HG02973 (cell line): ENCODE data around the gene GOLGA6B.
"Not testable (repeated sequence)": the region's sequence is repeated elsewhere in the genome, so short reads cannot be mapped to it uniquely, and the experiment has no call there.

Experiments used
- ATAC-seq: cut with Tn5 transposase; IDR thresholded peaks from one replicate; pipeline ENCODE4 v1.9.1; 2021; ENCODE audit warnings: moderate library complexity; ENCODE audit not compliant: unreplicated experiment

Gene GOLGA6B

DNA sequence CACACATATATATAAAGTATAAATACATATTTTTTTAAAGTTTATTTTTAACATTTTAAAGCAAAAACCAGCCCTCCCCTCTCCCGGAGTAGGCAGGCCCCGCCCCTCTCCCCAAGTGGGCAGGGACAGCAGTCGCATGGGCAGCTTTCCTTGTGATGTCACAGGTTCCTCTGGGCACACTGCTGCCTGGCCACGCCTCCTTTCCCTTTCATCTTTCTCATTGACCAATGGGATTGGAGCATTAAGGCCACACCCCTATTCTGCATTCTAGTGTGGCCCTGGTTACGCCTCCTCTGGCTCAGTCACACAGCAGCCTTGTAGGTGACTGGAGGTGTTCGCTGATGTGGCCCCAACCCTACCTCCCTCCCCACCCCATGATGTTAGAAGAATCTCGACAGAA is at the start of gene GOLGA6B:
TSS of gene GOLGA6B (plus strand) at position 301 of the 400 bp plus-strand sequence. CDS start at position 342, 41 bp downstream.
- not testable (repeated sequence) for ATAC-seq

GRCh38 chr15:72604794-72605193 is 49.7 kb upstream of the GOLGA6B start:
- no peak for ATAC-seq

DNA sequence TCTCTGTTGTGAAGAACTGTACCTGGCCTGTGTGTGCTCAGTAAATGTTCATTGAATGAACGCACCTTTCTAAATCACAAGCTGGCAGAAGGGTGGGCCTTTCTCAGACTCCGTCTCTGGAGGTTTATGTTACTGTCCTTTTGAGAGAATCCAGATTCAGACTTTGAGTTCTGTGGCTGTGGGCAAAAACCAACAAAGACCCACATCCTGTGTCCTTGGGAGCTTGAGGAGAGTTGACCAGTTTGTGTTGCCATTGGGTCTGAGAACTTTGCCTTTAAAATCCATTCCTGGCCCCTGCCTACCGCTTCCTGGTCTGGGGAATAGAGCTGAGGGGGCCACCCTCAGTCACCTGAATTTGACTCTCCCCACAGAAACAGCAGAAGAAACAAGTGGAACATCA is 46.4 kb upstream of the GOLGA6B start:
- not testable (repeated sequence) for ATAC-seq

- no peak for ATAC-seq
Measured at GRCh38 chr15:72609862-72610261, 44.6 kb upstream of the GOLGA6B start.

DNA sequence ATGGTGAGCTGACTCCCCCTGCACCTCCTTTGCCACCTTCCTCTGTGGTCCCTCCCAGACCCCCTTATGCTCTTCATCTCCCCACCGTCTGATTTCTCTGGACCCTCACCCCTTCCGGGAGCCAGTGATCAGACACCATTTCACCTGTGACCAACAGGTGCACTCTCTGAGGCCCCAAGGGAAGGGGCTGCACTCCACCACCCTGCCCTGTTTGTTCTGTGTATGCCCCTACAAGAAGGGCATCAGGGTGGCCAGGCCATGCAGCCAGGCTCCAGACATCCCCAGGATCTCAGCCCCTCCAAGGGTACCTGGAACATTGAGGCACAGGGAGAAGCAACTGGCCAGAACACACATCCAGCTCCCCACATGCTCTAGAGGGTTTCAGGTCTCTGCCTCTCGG is 42.2 kb upstream of the GOLGA6B start:
- not testable (repeated sequence) for ATAC-seq

DNA sequence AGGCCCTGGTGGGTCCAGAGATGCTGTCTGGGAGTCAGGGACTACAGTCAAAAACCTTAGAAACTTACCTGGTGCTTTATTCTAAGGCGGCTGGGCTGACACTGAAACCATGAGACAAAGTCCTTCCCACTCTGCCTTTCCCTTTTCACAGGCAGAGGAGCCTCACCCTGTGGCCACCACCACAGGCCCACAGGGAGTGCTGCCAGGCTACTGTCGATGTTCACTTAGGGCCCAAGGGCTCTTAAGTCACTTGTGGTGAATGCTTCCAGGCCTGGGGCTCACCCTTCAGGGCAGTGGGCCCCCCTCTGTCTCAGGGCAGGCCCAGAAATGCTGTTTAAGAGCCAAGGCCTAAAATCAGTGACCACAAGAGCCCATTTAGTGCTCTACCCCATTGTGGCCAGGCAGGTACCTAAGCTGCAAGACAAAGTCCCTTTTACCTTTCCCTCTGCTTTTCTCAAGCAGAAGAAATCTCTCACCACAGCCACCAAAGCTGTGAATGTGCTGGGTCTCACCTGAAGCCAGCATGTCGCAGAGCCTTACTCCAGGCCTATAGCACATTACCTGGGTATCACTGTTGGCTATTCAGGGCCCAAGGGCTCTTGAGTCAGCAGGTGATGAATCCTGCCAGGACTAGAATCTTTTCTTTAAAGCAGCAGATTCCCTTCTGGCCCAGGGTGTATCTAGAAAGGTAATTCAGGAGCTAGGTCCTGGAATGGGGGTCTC is 39.5 kb upstream of the GOLGA6B start:
- no peak for ATAC-seq

GRCh38 chr15:72615533-72616233 is 38.8 kb upstream of the GOLGA6B start:
- ATAC-seq, result not testable (repeated sequence)

DNA sequence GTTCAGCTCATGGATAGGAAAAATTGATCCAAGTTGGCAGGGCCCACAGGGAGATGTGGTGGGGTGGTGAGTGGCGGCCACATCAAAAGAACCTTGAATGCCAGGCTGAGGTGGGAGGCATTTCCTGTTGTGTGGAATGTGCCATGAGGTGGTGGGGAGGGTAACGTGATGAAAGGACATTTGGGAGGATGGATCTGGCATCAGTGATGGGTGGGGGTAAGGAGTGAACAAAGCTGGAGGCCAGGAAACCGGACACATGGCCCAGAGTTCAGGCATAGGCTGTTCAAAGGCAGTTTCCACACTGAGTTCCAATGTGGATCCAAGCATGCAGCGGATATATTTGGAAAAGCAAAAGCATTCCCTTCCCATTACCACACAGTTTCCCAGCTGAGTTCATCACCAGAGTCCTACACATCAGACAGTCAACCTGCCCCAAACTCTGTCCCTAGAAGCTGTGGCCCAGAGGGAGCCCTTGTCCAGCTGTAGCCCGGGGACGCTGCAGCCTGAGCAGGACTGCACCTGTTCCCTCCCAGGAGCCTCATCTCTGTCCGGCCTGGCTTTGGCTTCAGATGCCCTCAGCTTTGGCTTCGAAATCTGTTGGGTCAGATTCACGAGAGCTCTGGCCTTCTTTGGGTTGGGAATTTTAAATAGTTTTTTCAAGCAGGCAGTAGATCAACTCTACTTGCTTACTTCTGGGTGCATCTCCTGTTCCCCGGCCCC is 37.8 kb upstream of the GOLGA6B start:
- ATAC-seq, result no peak

- ATAC-seq, result not testable (repeated sequence)
Measured at GRCh38 chr15:72623854-72624253, 30.6 kb upstream of the GOLGA6B start.

DNA sequence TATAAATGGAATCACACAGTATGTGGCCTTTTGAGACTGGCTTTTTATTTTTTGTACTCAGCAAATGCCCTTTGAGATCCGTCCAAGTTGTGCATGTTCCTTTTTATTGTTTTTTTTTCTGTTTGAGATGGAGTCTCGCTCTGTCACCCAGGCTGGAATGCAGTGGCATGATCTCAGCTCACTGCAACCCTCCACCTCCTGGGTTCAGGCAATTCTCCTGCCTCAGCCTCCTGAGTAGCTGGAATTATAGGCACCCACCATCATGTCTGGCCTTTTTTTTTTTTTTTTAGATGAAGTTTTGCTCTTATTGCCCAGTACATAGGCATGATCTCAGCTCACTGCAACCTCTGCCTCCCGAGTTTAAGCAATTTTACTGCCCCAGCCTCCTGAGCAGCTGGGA is 28.3 kb upstream of the GOLGA6B start:
- ATAC-seq, result not testable (repeated sequence)

- ATAC-seq, result not testable (repeated sequence)
Measured at GRCh38 chr15:72628249-72629067, 26.0 kb upstream of the GOLGA6B start.

DNA sequence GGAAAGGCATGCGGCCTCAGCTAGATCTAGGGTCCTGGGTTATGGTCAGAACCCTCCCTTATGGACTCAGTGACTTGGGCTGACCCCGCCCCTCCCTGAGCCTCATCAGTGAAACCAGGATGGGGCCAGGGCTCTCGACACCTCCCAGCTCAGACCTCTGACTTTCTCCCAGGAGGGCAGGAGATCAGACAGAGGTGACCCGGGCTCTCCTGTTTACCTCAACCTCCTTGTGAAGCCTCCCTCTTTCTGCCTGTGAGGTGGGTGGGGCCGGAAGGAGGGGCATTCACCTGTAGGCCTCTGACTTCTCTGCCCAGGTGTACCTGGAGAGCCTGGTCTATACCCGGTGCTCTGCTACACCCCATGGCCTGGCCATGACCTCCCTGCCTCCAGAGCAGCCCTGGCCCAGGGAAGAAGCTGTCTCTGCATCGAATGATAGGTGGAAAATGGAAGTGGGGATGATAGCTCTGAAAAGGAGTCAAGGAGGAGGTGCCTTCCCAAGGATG is 25.4 kb upstream of the GOLGA6B start:
- ATAC-seq, result not testable (repeated sequence)

- ATAC-seq, result not testable (repeated sequence)
Measured at GRCh38 chr15:72636519-72637282, 17.8 kb upstream of the GOLGA6B start.

- ATAC-seq, result not testable (repeated sequence)
Measured at GRCh38 chr15:72639759-72640483, 14.6 kb upstream of the GOLGA6B start.

- not testable (repeated sequence) for ATAC-seq
Measured at GRCh38 chr15:72642271-72642670, 12.2 kb upstream of the GOLGA6B start.

GRCh38 chr15:72648631-72649253 is 5.8 kb upstream of the GOLGA6B start:
- ATAC-seq, result not testable (repeated sequence)

- not testable (repeated sequence) for ATAC-seq
Measured at GRCh38 chr15:72656014-72656413, 1.5 kb downstream of the GOLGA6B start.

GRCh38 chr15:72661081-72661480 is 6.6 kb downstream of the GOLGA6B start:
- ATAC-seq, result not testable (repeated sequence)

- ATAC-seq, result not testable (repeated sequence)
Measured at GRCh38 chr15:72663931-72664330, 9.4 kb downstream of the GOLGA6B start.
